B cell (primary cell): Measurements from ENCODE around the gene DPH1. TPM values are rescaled to one million over a fixed set of nuclear protein-coding genes. Genes with fewer than 3 reads are reported as not detected.

Source experiments
- ATAC-seq: fragments of 200-7000 bp; cut with Tn5 transposase; one replicate; pipeline ENCODE4 v1.10.0; 2021; ENCODE audit warnings: low read depth, mild to moderate bottlenecking, moderate number of reproducible peaks, moderate library complexity
- CTCF ChIA-PET: fragments of 350-600 bp; sonication (Branson Sonifier 250); formaldehyde crosslinking; loops from one replicate; lab custom pipeline; 2021; ENCODE audit warnings: antibody characterized with exemption, inconsistent platforms; lab: Charles Lee
- POLR2A ChIA-PET: fragments of 350-600 bp; sonication (Branson Sonifier 250); formaldehyde crosslinking; loops from one replicate; lab custom pipeline; 2021; ENCODE audit warnings: antibody characterized with exemption; lab: Charles Lee
- DNase-seq: peaks from one replicate; pipeline ENCODE4 v3.0.0; 2013
- H2AFZ ChIP-seq: 2 replicates; pipeline ENCODE4 v1.6.1; 2012; ENCODE audit warnings: mild to moderate bottlenecking, low read depth, low read length; ENCODE audit not compliant: insufficient read depth, poor library complexity, severe bottlenecking
- H3K27ac ChIP-seq, 2 donors: 1 replicate in 1 of 2; 2 replicates in 1 of 2; pipeline ENCODE4 v1.5.1; 2012 to 2013; ENCODE audit warnings: low read length in 2 of 2, mild to moderate bottlenecking in 2 of 2, moderate library complexity in 1 of 2
- H3K27me3 ChIP-seq, 4 experiments: fragments of 200-600 bp in 1 of 4; sonication (generic) in 1 of 4; replicated peaks in 1 of 4; 1 replicate in 2 of 4; 2 replicates in 2 of 4; pipeline versions ENCODE4 v1.6.1 to v1.7.0; 2013 to 2016; ENCODE audit warnings: low read length in 3 of 4, mild to moderate bottlenecking in 2 of 4, mixed read lengths in 1 of 4, moderate library complexity in 1 of 4; ENCODE audit not compliant: insufficient read depth in 4 of 4, control insufficient read depth in 3 of 4; ENCODE audit errors: control extremely low read depth in 1 of 4
- H3K36me3 ChIP-seq, 2 experiments: replicated peaks in 1 of 2; 1 replicate in 1 of 2; 2 replicates in 1 of 2; pipeline versions ENCODE4 v1.6.1 to v1.7.1; 2013; ENCODE audit warnings: low read length in 1 of 2; ENCODE audit not compliant: insufficient read depth in 2 of 2, control insufficient read depth in 1 of 2; ENCODE audit errors: control extremely low read depth in 1 of 2, extremely low read depth in 1 of 2
- H3K4me1 ChIP-seq, 2 donors: fragments of 200-600 bp in 1 of 2; sonication (generic) in 1 of 2; 1 replicate in 1 of 2; 2 replicates in 1 of 2; pipeline versions ENCODE4 v1.5.1 to v1.6.1; 2013 to 2017; ENCODE audit warnings: low read length in 2 of 2; ENCODE audit not compliant: control insufficient read depth in 2 of 2, insufficient read depth in 2 of 2
- H3K4me2 ChIP-seq: replicated peaks from 2 replicates; pipeline ENCODE3; 2012; ENCODE audit warnings: mild to moderate bottlenecking, low read depth, low read length; ENCODE audit not compliant: poor library complexity, severe bottlenecking
- H3K4me3 ChIP-seq, 5 experiments: fragments of 200-600 bp in 1 of 5; sonication (generic) in 1 of 5; 1 replicate in 3 of 5; 2 replicates in 2 of 5; pipeline versions ENCODE4 v1.5.1 to v1.7.0; 2011 to 2016; ENCODE audit warnings: low read length in 4 of 5, mild to moderate bottlenecking in 4 of 5, low read depth in 2 of 5, control low read depth in 1 of 5, moderate library complexity in 1 of 5; ENCODE audit not compliant: insufficient read depth in 1 of 5; ENCODE audit errors: control extremely low read depth in 1 of 5, extremely low read depth in 1 of 5
- H3K79me2 ChIP-seq: fragments of 200-600 bp; sonication (generic); one replicate; pipeline ENCODE4 v1.6.0; 2016; ENCODE audit warnings: low read length; ENCODE audit not compliant: control insufficient read depth, insufficient read depth
- H3K9ac ChIP-seq: fragments of 200-600 bp; sonication (generic); 2 replicates; pipeline ENCODE4 v1.6.1; 2017; ENCODE audit warnings: mild to moderate bottlenecking, low read length, moderate library complexity
- H3K9me3 ChIP-seq, 3 donors: one replicate each; pipeline versions ENCODE4 v1.6.1 to v1.7.1; 2013; ENCODE audit warnings: low read length in 2 of 3; ENCODE audit not compliant: control insufficient read depth in 2 of 3, insufficient read depth in 1 of 3; ENCODE audit errors: control extremely low read depth in 1 of 3
- H4K20me1 ChIP-seq: 2 replicates; pipeline ENCODE4 v1.6.0; 2012; ENCODE audit warnings: mild to moderate bottlenecking, low read length; ENCODE audit not compliant: insufficient read depth, control insufficient read depth, poor library complexity, severe bottlenecking
- H3K27ac Mint-ChIP-seq: one replicate; pipeline ENCODE4 v1.8.0; 2021; ENCODE audit warnings: mixed read lengths
- H3K27me3 Mint-ChIP-seq: one replicate; pipeline ENCODE4 v1.8.0; 2021; ENCODE audit warnings: mixed read lengths
- H3K4me1 Mint-ChIP-seq: one replicate; pipeline ENCODE4 v1.8.0; 2021; ENCODE audit warnings: mixed read lengths
- H3K4me3 Mint-ChIP-seq: one replicate; pipeline ENCODE4 v1.8.0; 2021; ENCODE audit warnings: mixed read lengths
- H3K9me3 Mint-ChIP-seq: one replicate; pipeline ENCODE4 v1.8.0; 2022; ENCODE audit warnings: mixed read lengths; ENCODE audit not compliant: insufficient read depth
- EZH2 ChIP-seq: IDR thresholded peaks from 2 replicates; pipeline ENCODE4 v1.6.1; 2012; ENCODE audit warnings: borderline replicate concordance, low read depth, mild to moderate bottlenecking, moderate library complexity, low read length; ENCODE audit not compliant: insufficient read depth, poor library complexity, severe bottlenecking
- WGBS: methylation state at CpG from one replicate; pipeline ENCODE4 v1.1.5; 2013; ENCODE audit warnings: missing lambda C conversion rate; ENCODE audit not compliant: insufficient coverage; 5-methylcytosine and 5-hydroxymethylcytosine counted together
- intact Hi-C: fragments of 100-400 bp; cut with micrococcal nuclease; formaldehyde crosslinking; loops from one replicate; pipeline ENCODE4 v1.10.0; 2022
- polyA plus RNA-seq: library from polyadenylated mRNA; depleted of rRNA; stranded (reverse); fragments of >200 nt; gene quantifications from 2 replicates; pipeline ENCODE4 v1.2.3, GENCODE V29; 2012
- total RNA-seq, 2 donors: library from RNA; stranded (reverse); fragments of 120-200 nt in 1 of 2; gene quantifications; 1 replicate in 1 of 2; 2 replicates in 1 of 2; pipeline versions ENCODE4 v1.2.3 to v1.2.4, GENCODE V29; 2013 to 2022
- TF ChIP-seq, protein P1 (sequence below): fragments of 200-600 bp; IDR thresholded peaks from one replicate; pipeline ENCODE4 v1.8.0; 2022; ENCODE audit warnings: antibody characterized with exemption, mild to moderate bottlenecking

The DPH1 gene
- total and polyA plus RNA-seq, 2 donors (not counting 1 experiment from before 2014, with no cell fraction given), result 83.6 to 105 TPM

- Histone ChIP-seq H2AFZ (peak overlapping the region; percentile 5), H3K9ac (no peak overlapping the region), H3K27ac (no peak overlapping the region), H4K20me1 (peaks cover 30% of the 10 kb centered on the region), H3K27me3 (peaks cover 0 to 45% (median 8%) of the 10 kb centered on the region in 4 experiments), H3K36me3 (peaks cover 0 to 4% of the 10 kb centered on the region in 2 experiments), H3K9me3 (peaks cover 0 to 11% (median 0%) of the 10 kb centered on the region in 3 donors), H3K4me1 (peaks cover 52 to 57% of the 10 kb centered on the region in 2 donors), H3K4me3 (peak overlapping the region in 1 of 5 experiments; percentile 47), H3K4me2 (peak overlapping the region; percentile 95), H3K79me2 (no peaks in the 10 kb centered on the region)
- H3K27ac Mint-ChIP-seq, result peak overlapping the region; percentile 73
- peaks cover 39% of the 10 kb centered on the region for H3K4me1 Mint-ChIP-seq
- H3K4me3 Mint-ChIP-seq, result peak overlapping the region; percentile 63
- DNase-seq (peak; percentile 79), ATAC-seq (no peak)
- TF ChIP-seq EZH2, result peak; percentile 61
- TF ChIP-seq, protein P1, sequence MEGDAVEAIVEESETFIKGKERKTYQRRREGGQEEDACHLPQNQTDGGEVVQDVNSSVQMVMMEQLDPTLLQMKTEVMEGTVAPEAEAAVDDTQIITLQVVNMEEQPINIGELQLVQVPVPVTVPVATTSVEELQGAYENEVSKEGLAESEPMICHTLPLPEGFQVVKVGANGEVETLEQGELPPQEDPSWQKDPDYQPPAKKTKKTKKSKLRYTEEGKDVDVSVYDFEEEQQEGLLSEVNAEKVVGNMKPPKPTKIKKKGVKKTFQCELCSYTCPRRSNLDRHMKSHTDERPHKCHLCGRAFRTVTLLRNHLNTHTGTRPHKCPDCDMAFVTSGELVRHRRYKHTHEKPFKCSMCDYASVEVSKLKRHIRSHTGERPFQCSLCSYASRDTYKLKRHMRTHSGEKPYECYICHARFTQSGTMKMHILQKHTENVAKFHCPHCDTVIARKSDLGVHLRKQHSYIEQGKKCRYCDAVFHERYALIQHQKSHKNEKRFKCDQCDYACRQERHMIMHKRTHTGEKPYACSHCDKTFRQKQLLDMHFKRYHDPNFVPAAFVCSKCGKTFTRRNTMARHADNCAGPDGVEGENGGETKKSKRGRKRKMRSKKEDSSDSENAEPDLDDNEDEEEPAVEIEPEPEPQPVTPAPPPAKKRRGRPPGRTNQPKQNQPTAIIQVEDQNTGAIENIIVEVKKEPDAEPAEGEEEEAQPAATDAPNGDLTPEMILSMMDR, result no peak
- H3K27me3 Mint-ChIP-seq, result no peaks in the 10 kb centered on the region
- ChIA-PET CTCF (interaction anchor here (0.5 to 8.1 kb wide), 32 partner anchors 9 to 687 kb away, joined by 3 to 330 read pairs (median 4); partner anchors contain the start of gene RTN4RL1), POLR2A (interaction anchor here (0.6 to 1.3 kb wide), 4 partner anchors 31 to 187 kb away, joined by 3 to 4 read pairs (median 4); no protein-coding TSS in a partner anchor)
- intact Hi-C loops, result loop anchor here (1.0 to 10.0 kb wide), 3 partner anchors 29 to 224 kb away; no protein-coding TSS in a partner anchor
- no peaks in the 10 kb centered on the region for H3K9me3 Mint-ChIP-seq
- WGBS, result 36% methylated on average over 98 of the region's 98 CpGs
Measured at GRCh38 chr17:2057760-2058585, 28.0 kb downstream of the DPH1 start.
